Adrenal gland (tissue), 5 donors: ENCODE measurements around the gene SPATA16.
"Not testable (repeated sequence)": the region's sequence is repeated elsewhere in the genome, so short reads cannot be mapped to it uniquely, and the experiment has no call there.

Source experiments
- CTCF ChIP-seq, 6 experiments: fragments of 450-650 bp in 4 of 6; fragments of 200-600 bp in 2 of 6; sonication (generic) in 1 of 6; IDR thresholded peaks; 1 replicate in 5 of 6; 2 replicates in 1 of 6; pipeline versions ENCODE4 v1.5.1 to v1.8.0; 2016 to 2021; ENCODE audit warnings: antibody characterized with exemption in 6 of 6, mild to moderate bottlenecking in 2 of 6, moderate library complexity in 1 of 6
- POLR2A ChIP-seq, 2 donors: fragments of 450-650 bp; IDR thresholded peaks; one replicate each; pipeline ENCODE4 v1.6.1; 2017; ENCODE audit warnings: antibody characterized with exemption in 2 of 2, mild to moderate bottlenecking in 2 of 2, moderate library complexity in 1 of 2
- donor health status: DM: no; HTN: no; CAD: no.

GRCh38 chr3:172866726-172867350 is 274.2 kb downstream of the SPATA16 start:
- not testable (repeated sequence) for TF ChIP-seq CTCF, POLR2A (IDR thresholded peaks at IDR 0.05)
